ENCODE data around the gene CABP7. TPM values are rescaled to one million over a fixed set of nuclear protein-coding genes. Genes with fewer than 3 reads are reported as not detected.

Gene CABP7
- total RNA-seq, 1 experiment from 2014 or later = 0.19 TPM

GRCh38 chr22:29702000-29702930, 17.5 kb upstream of the CABP7 start:
- peak; percentile 47 for DNase-seq (ENCODE audit: low spot score)

- no peak for DNase-seq (ENCODE audit: low spot score)
These were observed 16.8 kb upstream of the CABP7 start for GRCh38 chr22:29702931-29703501.

GRCh38 chr22:29703569-29704195, 16.1 kb upstream of the CABP7 start:
- no peak for DNase-seq (ENCODE audit: low spot score)

GRCh38 chr22:29704528-29705285, 15.1 kb upstream of the CABP7 start:
- peak; percentile 34 for DNase-seq (ENCODE audit: low spot score)

GRCh38 chr22:29705651-29706050, 14.2 kb upstream of the CABP7 start:
- no peak for DNase-seq (ENCODE audit: low spot score)

- no peak for DNase-seq (ENCODE audit: low spot score)
These were observed 13.3 kb upstream of the CABP7 start for GRCh38 chr22:29706486-29706885.

- DNase-seq (ENCODE audit: low spot score) = no peak
These were observed 12.8 kb upstream of the CABP7 start for GRCh38 chr22:29707010-29707409.

- DNase-seq (ENCODE audit: low spot score) = no peak
These were observed 12.3 kb upstream of the CABP7 start for GRCh38 chr22:29707471-29707870.

- no peak for DNase-seq (ENCODE audit: low spot score)
These were observed 9.6 kb upstream of the CABP7 start for GRCh38 chr22:29710193-29710592.

- DNase-seq (ENCODE audit: low spot score) = peak; percentile 63
These were observed 8.7 kb upstream of the CABP7 start for GRCh38 chr22:29710922-29711593.

GRCh38 chr22:29712119-29712518, 7.7 kb upstream of the CABP7 start:
- DNase-seq (ENCODE audit: low spot score) = no peak

- DNase-seq (ENCODE audit: low spot score) = no peak
These were observed 6.6 kb upstream of the CABP7 start for GRCh38 chr22:29713156-29713727.

GRCh38 chr22:29715240-29715639, 4.6 kb upstream of the CABP7 start:
- DNase-seq (ENCODE audit: low spot score) = no peak

- no peak for DNase-seq (ENCODE audit: low spot score)
These were observed 4.1 kb upstream of the CABP7 start for GRCh38 chr22:29715705-29716104.

- DNase-seq (ENCODE audit: low spot score) = peak; percentile 50
These were observed 2.8 kb upstream of the CABP7 start for GRCh38 chr22:29716814-29717545.

- no peak for DNase-seq (ENCODE audit: low spot score)
These were observed 2.0 kb upstream of the CABP7 start for GRCh38 chr22:29717789-29718188.

- DNase-seq (ENCODE audit: low spot score) = no peak
These were observed 579 bp upstream of the CABP7 start for GRCh38 chr22:29718949-29719898.

GRCh38 chr22:29720811-29721323, 1.1 kb downstream of the CABP7 start:
- no peak for DNase-seq (ENCODE audit: low spot score)

GRCh38 chr22:29722151-29722550, 2.3 kb downstream of the CABP7 start:
- DNase-seq (ENCODE audit: low spot score) = peak; percentile 44

Measured in A172 (cell line).